Omental fat pad (tissue), 4 donors: ENCODE results near the gene INO80C. TPM values are rescaled to one million over a fixed set of nuclear protein-coding genes. Genes with fewer than 3 reads are reported as not detected.

ENCODE experiments used
- ATAC-seq: fragments of 150-250 bp; one replicate; pipeline ENCODE4 v1.9.1; 2016; ENCODE audit warnings: mild to moderate bottlenecking, moderate library complexity; ENCODE audit not compliant: low FRiP score
- DNase-seq: peaks from one replicate; pipeline ENCODE4 v3.0.0-alpha.2; 2019; ENCODE audit warnings: low spot score
- total RNA-seq, 4 donors: library from RNA; depleted of rRNA; stranded (reverse); fragments of >200 nt; gene quantifications; one replicate each; pipeline ENCODE4 v1.1.0, GENCODE V29; 2016
- TF ChIP-seq, protein P1 (sequence below), 3 donors: fragments of 450-650 bp; IDR thresholded peaks; one replicate each; pipeline ENCODE4 v1.5.1; 2016 to 2017; ENCODE audit warnings: antibody characterized with exemption in 3 of 3, mild to moderate bottlenecking in 3 of 3, moderate library complexity in 2 of 3

Gene INO80C
- total RNA-seq, 4 donors from 2014 or later: 6.3 to 20.7 (median 9.6) TPM

GRCh38 chr18:35441857-35442595 lies 55.7 kb downstream of the INO80C start:
- TF ChIP-seq, protein P1, sequence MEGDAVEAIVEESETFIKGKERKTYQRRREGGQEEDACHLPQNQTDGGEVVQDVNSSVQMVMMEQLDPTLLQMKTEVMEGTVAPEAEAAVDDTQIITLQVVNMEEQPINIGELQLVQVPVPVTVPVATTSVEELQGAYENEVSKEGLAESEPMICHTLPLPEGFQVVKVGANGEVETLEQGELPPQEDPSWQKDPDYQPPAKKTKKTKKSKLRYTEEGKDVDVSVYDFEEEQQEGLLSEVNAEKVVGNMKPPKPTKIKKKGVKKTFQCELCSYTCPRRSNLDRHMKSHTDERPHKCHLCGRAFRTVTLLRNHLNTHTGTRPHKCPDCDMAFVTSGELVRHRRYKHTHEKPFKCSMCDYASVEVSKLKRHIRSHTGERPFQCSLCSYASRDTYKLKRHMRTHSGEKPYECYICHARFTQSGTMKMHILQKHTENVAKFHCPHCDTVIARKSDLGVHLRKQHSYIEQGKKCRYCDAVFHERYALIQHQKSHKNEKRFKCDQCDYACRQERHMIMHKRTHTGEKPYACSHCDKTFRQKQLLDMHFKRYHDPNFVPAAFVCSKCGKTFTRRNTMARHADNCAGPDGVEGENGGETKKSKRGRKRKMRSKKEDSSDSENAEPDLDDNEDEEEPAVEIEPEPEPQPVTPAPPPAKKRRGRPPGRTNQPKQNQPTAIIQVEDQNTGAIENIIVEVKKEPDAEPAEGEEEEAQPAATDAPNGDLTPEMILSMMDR (IDR thresholded peaks at IDR 0.05): no peak
- DNase-seq (no peak), ATAC-seq (no peak)

GRCh38 chr18:35438480-35439234 lies 59.1 kb downstream of the INO80C start:
- no peak for DNase-seq
- no peak for ATAC-seq
- TF ChIP-seq, protein P1 (IDR thresholded peaks at IDR 0.05): no peak

GRCh38 chr18:35437836-35438235 lies 59.9 kb downstream of the INO80C start:
- DNase-seq (no peak), ATAC-seq (no peak)
- TF ChIP-seq, protein P1 (IDR thresholded peaks at IDR 0.05): no peak

- no peak for DNase-seq
- ATAC-seq: no peak
- TF ChIP-seq, protein P1 (IDR thresholded peaks at IDR 0.05): no peak
Measured at GRCh38 chr18:35436076-35436649, 61.6 kb downstream of the INO80C start.

DNA sequence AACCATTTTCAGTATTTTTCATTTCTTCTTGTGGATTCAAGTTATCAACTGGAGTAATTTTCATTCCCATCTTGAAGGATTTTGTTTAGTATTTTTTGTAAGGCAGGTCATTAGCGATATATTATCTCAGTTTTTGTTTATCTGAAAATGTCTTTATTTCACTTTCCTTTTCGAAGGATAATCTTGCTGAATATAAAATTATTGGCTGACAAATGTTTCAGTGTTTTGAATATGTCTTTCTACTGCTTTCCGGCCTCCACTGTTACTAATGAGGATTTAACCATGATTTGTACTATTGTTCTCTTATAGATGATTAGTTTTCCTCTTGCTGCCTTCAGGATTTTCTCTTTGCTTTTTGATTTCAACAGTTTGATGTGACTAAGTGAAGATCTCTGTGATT lies 62.4 kb downstream of the INO80C start:
- TF ChIP-seq, protein P1 (IDR thresholded peaks at IDR 0.05): no peak
- ATAC-seq: no peak
- DNase-seq: no peak

GRCh38 chr18:35432565-35433001 lies 65.2 kb downstream of the INO80C start:
- no peak for ATAC-seq

More at GRCh38 chr18:35432565-35433001, 65.2 kb downstream of the INO80C start:
- no peak for DNase-seq
- TF ChIP-seq, protein P1 (IDR thresholded peaks at IDR 0.05): no peak
